WTC11 (cell line): Measurements from ENCODE around the gene APRT.

Source experiments
- ELF4 ChIP-seq: sonication (generic); formaldehyde crosslinking; IDR thresholded peaks from 2 replicates; pipeline ENCODE4 v1.8.1; 2022; ENCODE audit warnings: low read depth, mild to moderate bottlenecking, moderate library complexity, missing genetic modification reagents
- GABPB1 ChIP-seq: sonication (generic); formaldehyde crosslinking; IDR thresholded peaks from 2 replicates; pipeline ENCODE4 v1.8.1; 2023; ENCODE audit warnings: mild to moderate bottlenecking, missing genetic modification reagents
- GRHL2 ChIP-seq: fragments of 250-450 bp; sonication (Bioruptor Pico); IDR thresholded peaks from 2 replicates; pipeline ENCODE4 v1.8.0; 2022; ENCODE audit warnings: mild to moderate bottlenecking, moderate library complexity; ENCODE audit not compliant: insufficient replicate concordance, severe bottlenecking
- HMGXB4 ChIP-seq: sonication (generic); formaldehyde crosslinking; IDR thresholded peaks from 2 replicates; pipeline ENCODE4 v1.8.1; 2023; ENCODE audit warnings: mild to moderate bottlenecking, moderate library complexity, missing genetic modification reagents
- JUN ChIP-seq: sonication (generic); formaldehyde crosslinking; IDR thresholded peaks from 2 replicates; pipeline ENCODE4 v1.8.0; 2023; ENCODE audit warnings: mild to moderate bottlenecking, missing genetic modification reagents
- NR2C2 ChIP-seq: sonication (generic); formaldehyde crosslinking; IDR thresholded peaks from 2 replicates; pipeline ENCODE4 v1.8.0; 2022; ENCODE audit warnings: mild to moderate bottlenecking, missing genetic modification reagents
- NR3C1 ChIP-seq: sonication (generic); formaldehyde crosslinking; conservative IDR thresholded peaks from 2 replicates; pipeline ENCODE4 v1.8.1; 2023; ENCODE audit warnings: low read depth, mild to moderate bottlenecking, missing genetic modification reagents
- TCF7 ChIP-seq: sonication (generic); formaldehyde crosslinking; IDR thresholded peaks from 2 replicates; pipeline ENCODE4 v1.8.0; 2022; ENCODE audit warnings: mild to moderate bottlenecking, low read depth, missing genetic modification reagents, moderate library complexity
- USF1 ChIP-seq: sonication (generic); formaldehyde crosslinking; IDR thresholded peaks from 2 replicates; pipeline ENCODE4 v1.8.0; 2022; ENCODE audit warnings: mild to moderate bottlenecking, missing genetic modification reagents
- ZNF532 ChIP-seq: fragments of 250-450 bp; sonication (Bioruptor Pico); IDR thresholded peaks from 2 replicates; pipeline ENCODE4 v1.9.0; 2021; ENCODE audit warnings: mild to moderate bottlenecking, borderline replicate concordance
- TF ChIP-seq, protein P1 (sequence below): sonication (generic); formaldehyde crosslinking; IDR thresholded peaks from 2 replicates; pipeline ENCODE4 v1.8.0; 2022; ENCODE audit warnings: mild to moderate bottlenecking, missing genetic modification reagents
- TF ChIP-seq, protein P2 (sequence below): fragments of 200-600 bp; IDR thresholded peaks from 2 replicates; pipeline ENCODE4 v1.8.0; 2022; ENCODE audit warnings: antibody characterized with exemption
- TF ChIP-seq, protein P3 (sequence below): sonication (generic); formaldehyde crosslinking; IDR thresholded peaks from 2 replicates; pipeline ENCODE4 v1.8.0; 2022; ENCODE audit warnings: mild to moderate bottlenecking, missing genetic modification reagents

GRCh38 chr16:88781140-88782077 is 30.3 kb downstream of the APRT start:
- no peak for TF ChIP-seq GRHL2
- no peak for TF ChIP-seq NR3C1 (CRISPR knock-in tag)
- no peak for TF ChIP-seq GABPB1 (CRISPR knock-in tag)
- TF ChIP-seq ELF4 (CRISPR knock-in tag) = no peak
- TF ChIP-seq USF1 = no peak
- TF ChIP-seq NR2C2 = no peak
- TF ChIP-seq, protein P1, sequence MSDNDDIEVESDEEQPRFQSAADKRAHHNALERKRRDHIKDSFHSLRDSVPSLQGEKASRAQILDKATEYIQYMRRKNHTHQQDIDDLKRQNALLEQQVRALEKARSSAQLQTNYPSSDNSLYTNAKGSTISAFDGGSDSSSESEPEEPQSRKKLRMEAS (CRISPR knock-in tag) = no peak
- no peak for TF ChIP-seq JUN
- no peak for TF ChIP-seq TCF7
- no peak for TF ChIP-seq HMGXB4 (CRISPR knock-in tag)
- TF ChIP-seq, protein P2, sequence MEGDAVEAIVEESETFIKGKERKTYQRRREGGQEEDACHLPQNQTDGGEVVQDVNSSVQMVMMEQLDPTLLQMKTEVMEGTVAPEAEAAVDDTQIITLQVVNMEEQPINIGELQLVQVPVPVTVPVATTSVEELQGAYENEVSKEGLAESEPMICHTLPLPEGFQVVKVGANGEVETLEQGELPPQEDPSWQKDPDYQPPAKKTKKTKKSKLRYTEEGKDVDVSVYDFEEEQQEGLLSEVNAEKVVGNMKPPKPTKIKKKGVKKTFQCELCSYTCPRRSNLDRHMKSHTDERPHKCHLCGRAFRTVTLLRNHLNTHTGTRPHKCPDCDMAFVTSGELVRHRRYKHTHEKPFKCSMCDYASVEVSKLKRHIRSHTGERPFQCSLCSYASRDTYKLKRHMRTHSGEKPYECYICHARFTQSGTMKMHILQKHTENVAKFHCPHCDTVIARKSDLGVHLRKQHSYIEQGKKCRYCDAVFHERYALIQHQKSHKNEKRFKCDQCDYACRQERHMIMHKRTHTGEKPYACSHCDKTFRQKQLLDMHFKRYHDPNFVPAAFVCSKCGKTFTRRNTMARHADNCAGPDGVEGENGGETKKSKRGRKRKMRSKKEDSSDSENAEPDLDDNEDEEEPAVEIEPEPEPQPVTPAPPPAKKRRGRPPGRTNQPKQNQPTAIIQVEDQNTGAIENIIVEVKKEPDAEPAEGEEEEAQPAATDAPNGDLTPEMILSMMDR = no peak
- no peak for TF ChIP-seq ZNF532 (CRISPR knock-in tag)
- TF ChIP-seq, protein P3, sequence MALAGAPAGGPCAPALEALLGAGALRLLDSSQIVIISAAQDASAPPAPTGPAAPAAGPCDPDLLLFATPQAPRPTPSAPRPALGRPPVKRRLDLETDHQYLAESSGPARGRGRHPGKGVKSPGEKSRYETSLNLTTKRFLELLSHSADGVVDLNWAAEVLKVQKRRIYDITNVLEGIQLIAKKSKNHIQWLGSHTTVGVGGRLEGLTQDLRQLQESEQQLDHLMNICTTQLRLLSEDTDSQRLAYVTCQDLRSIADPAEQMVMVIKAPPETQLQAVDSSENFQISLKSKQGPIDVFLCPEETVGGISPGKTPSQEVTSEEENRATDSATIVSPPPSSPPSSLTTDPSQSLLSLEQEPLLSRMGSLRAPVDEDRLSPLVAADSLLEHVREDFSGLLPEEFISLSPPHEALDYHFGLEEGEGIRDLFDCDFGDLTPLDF (CRISPR knock-in tag) = no peak
